G401 (cell line): Measurements from ENCODE around the gene ANKS1A. TPM values are rescaled to one million over a fixed set of nuclear protein-coding genes. Genes with fewer than 3 reads are reported as not detected.
A peak's percentile ranks its signal among the peaks of the same experiment; 100 is the strongest.

ENCODE experiments used
- DNase-seq: peaks from one replicate; pipeline ENCODE4 v3.0.0-alpha.2; 2015; ENCODE audit warnings: low spot score
- in situ Hi-C: cut with HindIII; loops from 2 replicates; pipeline ENCODE4 v1.10.0; 2016; ENCODE audit warnings: low sequenced_read_pairs, mixed read lengths
- total RNA-seq: library from RNA; depleted of rRNA; stranded (reverse); fragments of >200 nt; shearing (Covaris generic); gene quantifications from 2 replicates; pipeline ENCODE4 v1.2.3, GENCODE V29; 2014

ANKS1A gene
- total RNA-seq, 1 experiment from 2014 or later = 14.2 TPM

GRCh38 chr6:34949636-34950035 lies 60.6 kb downstream of the ANKS1A start:
- DNase-seq = no peak
- in situ Hi-C loops = no loop called here

- in situ Hi-C loops = no loop called here
- DNase-seq = no peak
These were observed 61.8 kb downstream of the ANKS1A start for GRCh38 chr6:34950849-34951248.

- in situ Hi-C loops = no loop called here
- DNase-seq = no peak
These were observed 62.7 kb downstream of the ANKS1A start for GRCh38 chr6:34951731-34952130.

DNA sequence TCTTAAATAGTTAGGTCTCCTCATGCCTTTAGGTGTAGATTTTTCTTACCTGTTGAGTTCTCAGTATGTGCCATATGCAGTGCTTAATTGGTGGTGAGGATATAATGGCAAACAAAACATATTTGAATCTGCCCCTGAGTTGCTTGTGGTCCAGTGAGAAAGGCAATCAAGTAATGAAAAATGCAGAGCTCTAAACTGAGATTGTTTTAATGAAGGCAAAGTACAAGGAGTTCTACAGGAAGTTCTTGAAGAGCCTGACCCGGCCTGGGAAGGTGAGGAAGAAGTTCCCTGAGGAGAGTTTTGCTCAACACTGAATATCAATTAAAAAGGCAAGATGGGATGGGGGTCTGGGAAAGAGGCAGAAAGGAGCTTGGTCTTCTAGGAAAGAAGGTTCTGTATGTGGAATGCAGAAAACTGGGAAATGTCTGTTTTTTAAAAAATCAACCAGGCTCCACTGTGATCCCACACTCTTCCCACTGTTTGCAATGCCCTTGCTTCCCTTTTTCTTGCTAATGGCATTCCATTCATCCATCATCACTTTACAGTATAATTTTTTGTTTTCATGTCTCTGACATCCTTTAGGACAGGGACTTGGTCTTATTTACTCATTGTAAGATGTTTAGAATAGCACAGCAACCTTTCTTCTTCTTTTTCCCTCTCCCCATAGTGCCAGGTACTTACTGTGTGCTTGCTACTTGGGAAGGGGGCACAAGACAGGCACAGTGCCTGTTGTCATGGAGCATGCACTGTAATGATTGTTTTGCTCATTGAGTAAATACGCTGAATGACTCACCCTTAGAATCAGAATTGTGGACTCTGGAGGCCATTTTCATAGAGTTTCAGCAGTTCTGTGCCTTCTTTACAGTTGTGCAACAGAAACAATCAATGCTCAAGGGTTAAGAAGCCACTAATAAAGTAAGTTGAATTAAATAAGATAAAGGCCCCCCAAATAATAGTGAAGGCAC lies 64.3 kb downstream of the ANKS1A start:
- in situ Hi-C loops = no loop called here
- DNase-seq = no peak

- DNase-seq = no peak
- in situ Hi-C loops = no loop called here
These were observed 66.4 kb downstream of the ANKS1A start for GRCh38 chr6:34955442-34955841.

DNA sequence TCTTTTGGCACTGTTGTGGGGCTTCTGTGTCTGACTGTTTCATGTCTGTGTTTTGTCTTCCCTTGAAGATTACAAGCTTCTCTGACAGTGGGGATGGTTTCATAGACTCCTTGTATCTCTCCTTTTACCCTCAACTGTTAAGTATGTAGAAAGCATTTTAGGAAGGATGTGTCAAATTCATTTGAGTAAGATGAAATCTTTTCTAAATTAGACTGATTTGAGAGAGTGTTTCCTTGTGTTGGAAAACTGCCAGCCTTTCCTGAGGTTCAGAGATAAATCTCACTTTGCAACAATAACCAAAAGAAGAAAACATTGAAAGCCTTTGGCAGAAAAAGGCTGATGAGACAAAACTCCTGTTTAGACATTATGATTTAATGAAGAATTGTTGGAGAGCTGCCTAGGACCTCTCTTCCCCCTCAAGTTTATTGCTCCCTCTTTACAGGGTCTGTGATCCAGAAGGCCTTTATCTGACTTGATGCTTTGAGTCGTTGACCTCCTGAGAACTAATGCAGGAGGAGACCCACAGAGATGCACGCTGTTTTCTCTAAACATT lies 68.3 kb downstream of the ANKS1A start:
- in situ Hi-C loops = no loop called here
- DNase-seq = no peak

- in situ Hi-C loops = no loop called here
- no peak for DNase-seq
These were observed 69.7 kb downstream of the ANKS1A start for GRCh38 chr6:34958734-34959133.

DNA sequence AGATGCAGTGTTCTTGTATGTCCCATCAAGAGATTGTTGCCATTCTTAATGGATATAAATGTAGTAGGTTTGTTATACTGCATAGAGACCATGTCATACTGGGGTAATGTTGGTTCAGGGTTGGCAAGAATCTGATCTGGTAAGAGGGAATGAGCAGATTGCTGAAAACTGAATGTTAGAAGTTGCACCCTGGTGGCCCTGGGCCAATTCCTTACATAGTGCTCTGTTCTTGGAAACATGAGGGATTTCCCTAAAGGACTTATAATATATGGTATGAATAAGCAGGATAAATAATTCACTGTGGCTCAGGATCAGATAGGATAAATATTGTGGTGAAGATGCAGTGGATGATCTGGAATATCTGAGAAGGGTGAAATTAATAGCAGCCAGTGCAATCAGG lies 70.2 kb downstream of the ANKS1A start:
- in situ Hi-C loops = no loop called here
- DNase-seq = no peak

DNA sequence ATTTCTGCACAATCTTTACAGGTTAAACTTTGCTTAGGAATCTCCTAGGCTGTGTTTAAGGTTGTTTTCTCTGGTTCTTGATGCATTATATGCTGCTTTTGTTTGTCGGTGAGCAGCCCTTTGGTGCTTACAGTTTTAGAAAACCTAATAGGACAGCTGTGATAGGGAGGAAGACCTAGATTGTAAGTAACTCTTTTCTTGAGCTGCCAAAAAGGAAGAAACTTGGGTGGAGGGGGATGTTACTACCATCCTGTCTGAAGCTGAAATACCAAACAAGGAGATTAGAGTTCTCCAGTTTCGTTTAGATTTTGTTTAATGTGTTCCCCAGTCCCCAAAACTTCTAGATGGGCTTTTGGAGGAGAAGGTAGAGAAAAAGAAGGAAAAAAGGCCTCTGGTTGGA lies 72.0 kb downstream of the ANKS1A start:
- in situ Hi-C loops = no loop called here
- DNase-seq = no peak

DNA sequence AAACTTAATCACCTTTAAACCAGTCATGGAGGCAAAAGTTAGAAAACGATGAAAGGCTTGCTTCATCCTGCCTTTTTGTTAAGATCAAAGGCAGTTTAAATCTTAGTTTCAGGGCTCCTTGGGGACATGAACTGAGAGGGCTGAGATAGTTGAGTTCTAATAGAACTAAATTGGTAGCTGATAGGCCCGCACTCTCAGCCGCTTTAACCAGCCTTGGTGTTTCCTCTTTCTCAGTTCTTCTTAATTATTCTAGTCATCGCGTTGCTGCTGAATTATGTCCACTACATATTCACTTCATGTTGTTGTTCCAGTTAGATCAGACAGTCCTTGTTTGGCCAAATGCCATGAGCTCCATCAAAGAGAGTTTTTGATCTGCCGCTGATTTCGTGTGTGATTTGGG lies 72.5 kb downstream of the ANKS1A start:
- no peak for DNase-seq
- in situ Hi-C loops = no loop called here

- DNase-seq = peak; percentile 60
- in situ Hi-C loops = no loop called here
These were observed 75.5 kb downstream of the ANKS1A start for GRCh38 chr6:34964564-34964963.

DNA sequence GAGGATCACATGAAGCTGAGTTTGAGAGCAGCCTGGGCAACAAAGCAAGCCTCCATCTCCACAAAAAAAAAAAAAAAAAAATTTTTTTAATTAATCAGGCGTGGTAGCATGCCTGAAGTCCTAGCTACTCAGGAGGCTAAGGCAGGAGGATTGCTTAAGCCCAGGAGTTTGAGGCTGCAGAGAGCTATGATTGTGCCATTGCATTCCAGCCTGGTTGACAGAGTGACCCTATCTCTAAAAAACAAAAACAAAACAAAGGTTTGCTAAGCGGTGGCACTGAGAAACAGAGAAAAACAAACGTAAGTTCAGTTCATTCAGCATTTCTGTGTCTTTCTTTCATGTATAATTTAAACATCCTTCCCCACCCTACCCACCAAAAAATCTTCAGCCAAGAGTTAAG lies 78.4 kb downstream of the ANKS1A start:
- in situ Hi-C loops = no loop called here

DNA sequence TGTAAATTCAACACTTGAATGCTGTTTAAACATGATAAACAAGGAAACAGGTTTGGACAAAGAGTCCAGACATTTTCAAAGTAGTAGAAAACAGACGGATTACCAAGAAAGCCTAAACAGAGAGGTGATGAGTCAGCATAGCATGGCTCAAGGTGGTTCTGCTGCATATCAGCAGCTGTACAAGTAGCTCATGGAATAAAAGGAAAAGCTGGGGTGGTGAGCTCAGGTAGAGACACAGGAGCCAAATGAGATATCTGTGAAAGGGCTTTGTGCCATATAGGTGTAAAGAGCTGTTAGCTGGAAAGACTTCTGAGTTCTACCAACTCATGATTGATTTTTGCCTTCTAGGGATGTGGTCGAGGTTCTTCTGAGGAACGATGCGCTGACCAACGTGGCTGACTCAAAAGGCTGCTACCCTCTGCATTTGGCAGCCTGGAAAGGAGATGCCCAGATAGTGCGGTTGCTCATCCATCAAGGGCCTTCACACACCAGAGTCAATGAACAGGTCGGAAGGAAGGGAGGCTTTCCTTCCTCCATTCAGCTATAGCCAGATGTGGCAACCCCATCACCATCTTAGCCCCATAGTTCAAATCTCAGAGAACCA lies 80.7 kb downstream of the ANKS1A start:
- in situ Hi-C loops = no loop called here
- no peak for DNase-seq

More for the DNA sequence above, 78.4 kb downstream of the ANKS1A start:
- DNase-seq = no peak

DNA sequence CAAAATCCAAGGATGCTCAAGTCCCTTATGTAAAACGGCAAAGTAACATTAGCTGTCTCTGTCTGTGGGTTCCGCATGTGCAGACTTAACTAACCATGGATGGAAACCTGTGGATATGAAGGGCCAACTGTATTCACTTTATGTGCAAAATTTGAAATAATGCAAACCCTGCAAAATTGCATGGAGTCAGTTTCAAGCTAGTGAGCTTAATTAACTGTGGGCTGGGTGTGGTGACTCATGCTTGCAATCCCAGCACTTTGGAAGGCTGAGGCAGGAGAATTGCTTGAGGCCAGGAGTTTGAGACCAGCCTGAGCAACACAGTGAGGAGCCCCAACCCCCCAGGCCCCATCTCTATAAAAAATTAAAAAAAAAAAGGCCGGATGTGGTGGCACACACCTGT lies 81.4 kb downstream of the ANKS1A start:
- in situ Hi-C loops = no loop called here

DNA sequence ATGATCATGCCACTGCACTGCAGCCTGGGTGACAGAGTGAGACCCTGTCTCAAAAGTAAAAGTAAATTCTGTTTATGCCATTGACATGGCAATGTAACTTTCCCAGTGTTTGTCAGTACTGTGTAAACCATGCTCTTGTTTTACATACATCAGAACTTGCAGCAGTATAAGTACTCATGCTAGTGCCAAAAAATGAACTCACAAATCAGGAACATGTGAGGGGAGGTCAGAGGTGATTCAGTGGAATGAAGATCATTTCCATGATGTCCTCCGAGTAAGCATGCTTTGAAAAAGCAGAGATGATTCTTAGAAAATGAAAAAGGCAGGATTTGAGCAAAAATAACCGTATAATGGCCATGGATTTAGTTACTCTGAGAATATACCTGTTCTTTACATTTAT lies 81.9 kb downstream of the ANKS1A start:
- in situ Hi-C loops = no loop called here

More for the DNA sequence above, 81.4 kb downstream of the ANKS1A start:
- DNase-seq = no peak

DNA sequence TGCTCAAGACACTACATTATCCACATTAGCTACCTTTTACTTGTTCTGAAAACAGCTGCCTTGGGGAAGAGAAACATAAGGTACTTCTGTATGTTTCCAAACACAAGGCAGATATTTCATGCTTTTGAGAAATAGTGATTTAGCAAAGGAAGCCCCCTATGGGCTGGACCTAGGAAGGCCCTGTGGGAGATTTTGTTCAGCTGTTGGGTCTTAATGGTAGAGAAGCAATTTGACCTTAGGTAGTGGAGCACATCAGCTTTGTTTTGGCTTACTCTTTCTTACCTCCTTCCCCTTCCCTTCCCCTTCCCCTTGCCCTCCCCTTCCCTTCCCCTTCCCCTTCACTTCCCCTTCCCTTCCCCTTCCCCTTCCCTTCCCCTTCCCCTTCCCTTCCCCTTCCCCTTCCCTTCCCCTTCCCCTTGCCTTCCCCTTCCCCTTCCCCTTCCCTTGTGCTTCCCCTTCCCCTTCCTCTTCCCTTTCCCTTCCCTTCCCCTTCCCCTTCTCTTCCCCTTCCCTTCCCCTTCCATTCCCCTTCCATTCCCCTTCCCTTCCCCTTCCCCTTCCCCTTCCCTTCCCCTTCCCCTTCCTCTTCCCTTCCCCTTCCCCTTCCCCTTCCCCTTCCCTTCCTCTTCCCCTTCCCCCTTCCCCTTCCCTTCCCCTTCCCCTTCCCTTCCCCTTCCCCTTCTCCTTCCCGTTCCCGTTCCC lies 84.6 kb downstream of the ANKS1A start:
- in situ Hi-C loops = no loop called here

More for the DNA sequence above, 81.9 kb downstream of the ANKS1A start:
- no peak for DNase-seq

GRCh38 chr6:34974249-34974642 lies 85.2 kb downstream of the ANKS1A start:
- in situ Hi-C loops = no loop called here
- DNase-seq = no peak

More for the DNA sequence above, 84.6 kb downstream of the ANKS1A start:
- no peak for DNase-seq

DNA sequence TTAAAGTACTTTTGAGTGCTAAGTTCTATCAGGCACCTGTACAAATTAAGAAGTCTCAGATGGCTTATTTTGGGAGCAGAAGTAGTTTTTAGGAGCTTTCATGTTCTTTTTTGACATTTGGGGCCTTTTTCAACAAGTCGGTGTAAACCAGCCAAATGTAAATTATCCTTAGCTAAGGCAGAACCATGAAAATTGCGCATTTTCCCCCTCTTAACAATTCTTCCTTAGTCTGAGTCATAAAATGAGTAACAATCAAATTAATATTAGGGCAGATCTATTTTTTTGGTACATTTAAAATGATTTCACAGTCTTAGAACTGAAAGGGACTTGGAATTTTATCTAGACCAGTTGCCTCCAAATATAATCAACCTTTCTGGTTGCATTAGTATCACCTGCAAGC lies 87.2 kb downstream of the ANKS1A start:
- no peak for DNase-seq
- in situ Hi-C loops = no loop called here

- in situ Hi-C loops = no loop called here
- DNase-seq = no peak
These were observed 90.2 kb downstream of the ANKS1A start for GRCh38 chr6:34979218-34979617.

GRCh38 chr6:34979994-34980393 lies 90.9 kb downstream of the ANKS1A start:
- no peak for DNase-seq
- in situ Hi-C loops = loop anchor here (5.0 kb wide), 1 partner anchor 48 kb away; no protein-coding TSS in a partner anchor
